ENCODE measurements around the gene STRN4.

The STRN4 gene

DNA sequence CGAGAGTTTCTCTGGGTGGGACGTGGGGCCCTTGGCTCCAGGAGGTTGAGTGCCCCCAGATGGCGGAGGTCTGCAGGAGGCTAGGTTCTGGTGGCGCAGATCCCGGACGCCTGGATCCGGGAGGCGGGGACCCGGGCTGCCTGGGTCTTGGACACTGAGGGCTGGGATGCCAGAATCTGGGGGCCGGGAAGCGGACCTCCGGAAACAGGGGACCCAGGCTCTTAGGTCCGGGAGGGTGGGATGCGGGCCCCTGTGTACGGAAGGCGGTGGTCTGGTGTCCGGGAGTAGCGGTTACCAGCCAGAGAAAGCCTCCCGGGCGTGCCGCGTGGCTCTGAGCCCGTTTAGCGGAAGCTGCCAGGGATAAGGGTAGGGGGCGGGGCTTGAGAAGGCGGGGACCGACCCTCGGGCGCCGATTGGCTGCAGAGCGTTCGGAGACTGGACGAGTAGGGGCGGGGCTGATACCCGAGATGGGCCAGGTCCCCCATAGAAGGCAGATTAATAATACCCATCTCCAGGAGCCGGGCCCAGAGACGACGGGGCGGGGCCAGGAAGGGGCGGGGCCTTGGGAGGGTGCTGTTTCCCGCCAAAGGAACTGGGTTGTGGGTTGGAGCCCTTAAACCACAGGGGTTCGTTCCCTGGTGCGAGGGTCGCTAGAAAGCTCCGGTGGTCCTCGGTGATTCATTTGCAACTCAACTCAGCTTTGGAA lies 42.2 kb upstream of the STRN4 start, which contains the start of gene SLC1A5:
TSS of gene SLC1A5 (minus strand) at position 333 of the 706 bp plus-strand sequence. CDS start 629 bp downstream, outside the sequence.
- peak within 1 kb of the TSS; percentile 17 to 62 for H2BK12ac ChIP-seq (ENCODE audit: low read length in 2 of 2)
- no peak within 1 kb of the TSS for H2AFZ ChIP-seq (ENCODE audit: low read depth, low read length)
- H3K4me1 ChIP-seq (ENCODE audit: control insufficient read depth, insufficient read depth, low read depth, low read length): peaks cover 37% of the 10 kb centered on the region
- peak; percentile 97 for DNase-seq
- H2BK120ac ChIP-seq (ENCODE audit: low read depth, low read length): peak within 1 kb of the TSS; percentile 78
- peak within 1 kb of the TSS; percentile 76 for H2BK15ac ChIP-seq (ENCODE audit: low read depth, poor library complexity, severe bottlenecking)
- H3K79me1 ChIP-seq (replicated peaks; ENCODE audit: low read length, poor library complexity, severe bottlenecking): peaks cover 5% of the 10 kb centered on the region
- peak within 1 kb of the TSS; percentile 83 to 97 for H3K4me3 ChIP-seq (ENCODE audit: insufficient read depth in 1 of 2, low read depth in 1 of 2, low read length in 2 of 2)
- no peak within 1 kb of the TSS for H2AK5ac ChIP-seq (ENCODE audit: low read length, severe bottlenecking)
- peak within 1 kb of the TSS; percentile 83 to 91 for H3K23ac ChIP-seq (ENCODE audit: low read length in 2 of 2)
- peak within 1 kb of the TSS; percentile 89 for H4K91ac ChIP-seq (ENCODE audit: low read length)
- H3K36me3 ChIP-seq (ENCODE audit: control insufficient read depth in 1 of 2, insufficient read depth in 2 of 2, low read depth in 1 of 2, low read length in 2 of 2): peaks cover 5 to 7% of the 10 kb centered on the region in 2 experiments
- H4K8ac ChIP-seq (ENCODE audit: low read length): peak within 1 kb of the TSS; percentile 53
- H3K27me3 ChIP-seq (ENCODE audit: control insufficient read depth in 1 of 2, insufficient read depth in 1 of 2, low read length in 2 of 2): no peaks in the 10 kb centered on the region
- under 1% methylated on average over 37 of the region's 46 CpGs for WGBS
- H3K4me2 ChIP-seq (ENCODE audit: low read length, poor library complexity, severe bottlenecking): peak within 1 kb of the TSS; percentile 95
- peak within 1 kb of the TSS; percentile 71 for H3K27ac ChIP-seq (ENCODE audit: low read length, poor library complexity, severe bottlenecking)
- H2BK5ac ChIP-seq (ENCODE audit: low read depth, low read length, poor library complexity, severe bottlenecking): no peak within 1 kb of the TSS
- H3K9me3 ChIP-seq (ENCODE audit: control insufficient read depth, low read length): no peaks in the 10 kb centered on the region
- H3K4ac ChIP-seq (ENCODE audit: low read depth in 1 of 2, low read length in 2 of 2): peak within 1 kb of the TSS; percentile 64 to 97
- H3K14ac ChIP-seq (ENCODE audit: low read length in 2 of 2): peak within 1 kb of the TSS in 1 of 2 experiments; percentile 98
- peak within 1 kb of the TSS; percentile 98 for H3K9ac ChIP-seq (ENCODE audit: low read length)
- peak within 1 kb of the TSS; percentile 81 to 96 for H3K18ac ChIP-seq (ENCODE audit: low read depth in 1 of 2, low read length in 2 of 2)

DNA sequence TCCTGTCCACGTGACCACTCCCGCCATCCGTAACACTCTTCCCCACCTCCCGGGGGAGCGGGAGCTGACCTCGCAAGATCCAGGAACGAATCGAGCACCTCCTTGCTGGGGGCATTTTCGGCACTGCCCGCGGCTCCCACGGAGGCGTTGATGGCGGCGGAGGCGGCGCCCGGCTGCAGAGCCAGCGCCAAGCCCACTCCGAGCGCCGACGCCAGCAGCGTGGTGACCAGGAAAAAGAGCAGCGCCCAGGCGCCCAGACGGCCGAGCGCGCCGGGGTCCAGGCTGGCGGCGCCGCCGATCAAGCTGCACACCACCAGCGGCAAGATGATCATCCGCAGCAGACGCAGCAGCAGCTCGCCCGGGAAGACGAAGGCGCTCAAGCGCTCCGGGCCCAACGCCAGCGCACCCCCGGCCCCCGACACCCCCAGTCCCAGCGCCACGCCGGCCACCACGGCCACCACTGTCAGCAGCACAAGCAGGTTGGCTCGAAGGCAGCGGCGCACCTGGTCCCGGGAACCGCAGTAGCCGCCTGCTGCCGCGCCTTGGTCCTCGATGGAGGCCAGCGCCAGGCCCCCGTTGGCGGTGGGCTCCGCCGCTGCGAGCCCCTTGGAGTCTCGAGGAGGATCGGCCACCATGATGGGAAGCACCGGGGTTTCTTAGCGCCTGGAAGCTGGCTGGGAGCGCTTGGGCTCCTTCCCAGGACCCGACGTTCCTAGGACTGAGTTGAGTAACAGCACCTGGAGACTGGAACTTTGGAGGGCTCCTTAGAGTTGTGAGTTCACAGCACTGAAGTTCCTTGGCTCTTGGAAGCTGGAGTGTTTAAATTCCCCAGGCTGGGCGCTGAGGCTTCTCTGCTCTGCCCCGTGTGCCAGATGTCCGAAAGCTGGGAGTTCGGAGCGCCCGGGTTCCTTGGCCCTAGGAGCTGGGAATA lies 41.3 kb upstream of the STRN4 start:
- Histone ChIP-seq H4K91ac (ENCODE audit: low read length) (peak overlapping the region; percentile 89), H3K4me1 (ENCODE audit: control insufficient read depth, insufficient read depth, low read depth, low read length) (peaks cover 40% of the 10 kb centered on the region), H2BK12ac (ENCODE audit: low read length in 2 of 2) (peak overlapping the region; percentile 15 to 62), H3K9me3 (ENCODE audit: control insufficient read depth, low read length) (no peaks in the 10 kb centered on the region), H3K27me3 (ENCODE audit: control insufficient read depth in 1 of 2, insufficient read depth in 1 of 2, low read length in 2 of 2) (no peaks in the 10 kb centered on the region), H2AK5ac (ENCODE audit: low read length, severe bottlenecking) (no peak overlapping the region), H3K4me2 (ENCODE audit: low read length, poor library complexity, severe bottlenecking) (peak overlapping the region; percentile 95), H3K4ac (ENCODE audit: low read depth in 1 of 2, low read length in 2 of 2) (peak overlapping the region; percentile 64 to 97), H3K9ac (ENCODE audit: low read length) (peak overlapping the region; percentile 98), H3K27ac (ENCODE audit: low read length, poor library complexity, severe bottlenecking) (peak overlapping the region; percentile 71), H3K18ac (ENCODE audit: low read depth in 1 of 2, low read length in 2 of 2) (peak overlapping the region; percentile 92 to 96), H4K8ac (ENCODE audit: low read length) (peak overlapping the region; percentile 53), H3K14ac (ENCODE audit: low read length in 2 of 2) (peak overlapping the region in 1 of 2 experiments; percentile 98), H3K23ac (ENCODE audit: low read length in 2 of 2) (peak overlapping the region; percentile 83 to 91), H3K4me3 (ENCODE audit: insufficient read depth in 1 of 2, low read depth in 1 of 2, low read length in 2 of 2) (peak overlapping the region; percentile 83 to 97), H2BK120ac (ENCODE audit: low read depth, low read length) (peak overlapping the region; percentile 78), H3K36me3 (ENCODE audit: control insufficient read depth in 1 of 2, insufficient read depth in 2 of 2, low read depth in 1 of 2, low read length in 2 of 2) (peaks cover 13 to 15% of the 10 kb centered on the region in 2 experiments), H3K79me1 (replicated peaks; ENCODE audit: low read length, poor library complexity, severe bottlenecking) (peaks cover 9% of the 10 kb centered on the region), H2AFZ (ENCODE audit: low read depth, low read length) (no peak overlapping the region), H2BK15ac (ENCODE audit: low read depth, poor library complexity, severe bottlenecking) (peak overlapping the region; percentile 98), H2BK5ac (ENCODE audit: low read depth, low read length, poor library complexity, severe bottlenecking) (no peak overlapping the region)
- under 1% methylated on average over 68 of the region's 80 CpGs for WGBS
- peak; percentile 79 for DNase-seq

DNA sequence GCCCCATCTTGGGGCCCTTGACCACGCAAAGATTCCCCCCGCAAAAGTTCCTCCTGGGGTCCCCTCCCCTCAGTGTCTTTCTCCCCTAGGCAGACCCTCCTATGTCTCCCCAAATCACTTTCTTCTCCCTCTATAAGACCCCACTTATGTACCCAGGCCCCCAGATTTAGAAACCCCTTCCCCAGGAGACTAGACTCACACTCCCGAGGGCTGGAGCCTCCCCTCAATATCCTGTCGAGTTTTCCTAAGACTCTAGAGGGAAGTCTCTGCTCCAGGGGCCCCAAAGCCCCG lies 40.7 kb upstream of the STRN4 start:
- no peak overlapping the region for H2AK5ac ChIP-seq (ENCODE audit: low read length, severe bottlenecking)
- H2BK120ac ChIP-seq (ENCODE audit: low read depth, low read length): peak overlapping the region; percentile 69
- H3K23ac ChIP-seq (ENCODE audit: low read length in 2 of 2): peak overlapping the region; percentile 42 to 83
- peaks cover 19 to 22% of the 10 kb centered on the region in 2 experiments for H3K36me3 ChIP-seq (ENCODE audit: control insufficient read depth in 1 of 2, insufficient read depth in 2 of 2, low read depth in 1 of 2, low read length in 2 of 2)
- H2AFZ ChIP-seq (ENCODE audit: low read depth, low read length): no peak overlapping the region
- WGBS: under 1% methylated on average over 5 of the region's 5 CpGs
- peak overlapping the region; percentile 13 to 52 for H3K4ac ChIP-seq (ENCODE audit: low read depth in 1 of 2, low read length in 2 of 2)
- no peaks in the 10 kb centered on the region for H3K27me3 ChIP-seq (ENCODE audit: control insufficient read depth in 1 of 2, insufficient read depth in 1 of 2, low read length in 2 of 2)
- H3K14ac ChIP-seq (ENCODE audit: low read length in 2 of 2): no peak overlapping the region
- no peak overlapping the region for H4K91ac ChIP-seq (ENCODE audit: low read length)
- no peak overlapping the region for H2BK12ac ChIP-seq (ENCODE audit: low read length in 2 of 2)
- no peaks in the 10 kb centered on the region for H3K9me3 ChIP-seq (ENCODE audit: control insufficient read depth, low read length)
- H3K18ac ChIP-seq (ENCODE audit: low read depth in 1 of 2, low read length in 2 of 2): peak overlapping the region; percentile 92 to 96
- no peak for DNase-seq
- peaks cover 34% of the 10 kb centered on the region for H3K4me1 ChIP-seq (ENCODE audit: control insufficient read depth, insufficient read depth, low read depth, low read length)
- H3K4me2 ChIP-seq (ENCODE audit: low read length, poor library complexity, severe bottlenecking): peak overlapping the region; percentile 95
- peak overlapping the region; percentile 66 for H3K27ac ChIP-seq (ENCODE audit: low read length, poor library complexity, severe bottlenecking)
- H2BK15ac ChIP-seq (ENCODE audit: low read depth, poor library complexity, severe bottlenecking): peak overlapping the region; percentile 98
- H3K79me1 ChIP-seq (replicated peaks; ENCODE audit: low read length, poor library complexity, severe bottlenecking): peaks cover 14% of the 10 kb centered on the region
- H4K8ac ChIP-seq (ENCODE audit: low read length): peak overlapping the region; percentile 33
- H2BK5ac ChIP-seq (ENCODE audit: low read depth, low read length, poor library complexity, severe bottlenecking): no peak overlapping the region
- H3K4me3 ChIP-seq (ENCODE audit: insufficient read depth in 1 of 2, low read depth in 1 of 2, low read length in 2 of 2): peak overlapping the region; percentile 83 to 97
- H3K9ac ChIP-seq (ENCODE audit: low read length): peak overlapping the region; percentile 98
